SK-N-SH (cell line): ENCODE results near the gene VSIG10. TPM values are rescaled to one million over a fixed set of nuclear protein-coding genes. Genes with fewer than 3 reads are reported as not detected.

Source experiments
- CTCF ChIA-PET: fragments of 300-600, 350-600 bp; formaldehyde crosslinking; extraction: SDS; loops from one replicate; lab custom pipeline; 2021; lab: Yijun Ruan, JAX
- POLR2A ChIA-PET: fragments of 350-600 bp; sonication (Branson Sonifier 250); formaldehyde crosslinking; extraction: SDS; loops from one replicate; lab custom pipeline; 2020; ENCODE audit warnings: antibody characterized with exemption, inconsistent platforms; lab: Yijun Ruan, JAX
- DNase-seq: peaks from one replicate; pipeline ENCODE4 v3.0.0; 2012
- H2AFZ ChIP-seq: fragments of 200-600 bp; sonication (generic); 2 replicates; pipeline ENCODE4 v1.8.1; 2016; ENCODE audit warnings: antibody characterized with exemption, mild to moderate bottlenecking, low read depth
- H3F3A ChIP-seq: fragments of 200-600 bp; sonication (generic); replicated peaks from 2 replicates; pipeline ENCODE3; 2016; ENCODE audit warnings: antibody characterized with exemption, mild to moderate bottlenecking; ENCODE audit not compliant: insufficient read depth
- H3K27ac ChIP-seq, 2 experiments: fragments of 200-500 bp in 1 of 2; fragments of 200-600 bp in 1 of 2; sonication (Bioruptor generic) in 1 of 2; sonication (generic), shearing (Covaris generic) in 1 of 2; 2 replicates each; pipeline versions ENCODE4 v1.5.1 to v1.6.1; 2014 to 2016; ENCODE audit warnings: low read depth in 2 of 2, inconsistent platforms in 1 of 2, low read length in 1 of 2, mild to moderate bottlenecking in 1 of 2, mixed read lengths in 1 of 2
- H3K27me3 ChIP-seq: fragments of 200-600 bp; sonication (generic), shearing (Covaris generic); 2 replicates; pipeline ENCODE4 v1.6.1; 2016; ENCODE audit warnings: mixed run types; ENCODE audit not compliant: insufficient read depth
- H3K36me3 ChIP-seq, 2 experiments: fragments of 200-500 bp in 1 of 2; fragments of 200-600 bp in 1 of 2; sonication (Bioruptor generic) in 1 of 2; sonication (generic) in 1 of 2; replicated peaks in 1 of 2; 2 replicates each; pipeline versions ENCODE3 to v1.5.1; 2014 to 2016; ENCODE audit warnings: low read length in 1 of 2, mild to moderate bottlenecking in 1 of 2; ENCODE audit not compliant: insufficient read depth in 2 of 2, control insufficient read depth in 1 of 2
- H3K4me1 ChIP-seq, 2 experiments: fragments of 200-500 bp in 1 of 2; fragments of 200-600 bp in 1 of 2; sonication (Bioruptor generic) in 1 of 2; sonication (generic), shearing (Covaris generic) in 1 of 2; 2 replicates each; pipeline versions ENCODE4 v1.5.1 to v1.6.1; 2014 to 2016; ENCODE audit warnings: low read depth in 1 of 2, low read length in 1 of 2, mixed run types in 1 of 2; ENCODE audit not compliant: insufficient read depth in 2 of 2, control insufficient read depth in 1 of 2
- H3K4me2 ChIP-seq: fragments of 200-600 bp; sonication (generic), shearing (Covaris generic); 2 replicates; pipeline ENCODE4 v1.6.1; 2017; ENCODE audit warnings: mixed run types
- H3K4me3 ChIP-seq, 2 experiments: fragments of 200-500 bp in 1 of 2; fragments of 200-600 bp in 1 of 2; sonication (Bioruptor generic) in 1 of 2; sonication (generic), shearing (Covaris generic) in 1 of 2; 2 replicates each; pipeline versions ENCODE4 v1.5.1 to v1.8.1; 2014 to 2016; ENCODE audit warnings: low read depth in 2 of 2, inconsistent platforms in 1 of 2, low read length in 1 of 2, mild to moderate bottlenecking in 1 of 2, mixed read lengths in 1 of 2, moderate library complexity in 1 of 2
- H3K79me2 ChIP-seq: fragments of 200-600 bp; sonication (generic); 2 replicates; pipeline ENCODE4 v1.8.1; 2017; ENCODE audit warnings: mild to moderate bottlenecking; ENCODE audit not compliant: insufficient read depth
- H3K9ac ChIP-seq: fragments of 200-600 bp; sonication (generic); 2 replicates; pipeline ENCODE4 v1.6.1; 2017; ENCODE audit warnings: mixed run types
- H3K9me2 ChIP-seq: fragments of 200-600 bp; sonication (generic); 2 replicates; pipeline ENCODE4 v1.6.1; 2017; ENCODE audit warnings: mixed run types
- H3K9me3 ChIP-seq: fragments of 200-600 bp; sonication (generic); 2 replicates; pipeline ENCODE4 v1.6.1; 2017; ENCODE audit warnings: mixed run types, mild to moderate bottlenecking, moderate library complexity
- H4K20me1 ChIP-seq: fragments of 200-600 bp; sonication (generic); 2 replicates; pipeline ENCODE4 v1.6.1; 2017; ENCODE audit warnings: mild to moderate bottlenecking, mixed run types; ENCODE audit not compliant: insufficient read depth
- ELF1 ChIP-seq: IDR thresholded peaks from 2 replicates; pipeline ENCODE4 v1.4.0; 2012
- EP300 ChIP-seq, 2 experiments: IDR thresholded peaks; 2 replicates each; pipeline versions ENCODE4 v1.4.0 to v1.6.1; 2012; ENCODE audit warnings: borderline replicate concordance in 1 of 2, low read depth in 1 of 2, low read length in 1 of 2
- GABPA ChIP-seq: IDR thresholded peaks from 2 replicates; pipeline ENCODE4 v1.4.0; 2012; ENCODE audit warnings: low read depth, mild to moderate bottlenecking
- MEF2A ChIP-seq: IDR thresholded peaks from 2 replicates; pipeline ENCODE4 v1.4.0; 2012; ENCODE audit warnings: low read depth, borderline replicate concordance
- RAD21 ChIP-seq: IDR thresholded peaks from 2 replicates; pipeline ENCODE4 v1.6.1; 2012; ENCODE audit warnings: mild to moderate bottlenecking, low read length
- RCOR1 ChIP-seq: fragments of 150-350 bp; IDR thresholded peaks from 2 replicates; pipeline ENCODE4 v1.6.1; 2017; ENCODE audit warnings: antibody characterized with exemption, low read length
- TAF1 ChIP-seq: IDR thresholded peaks from 2 replicates; pipeline ENCODE4 v1.6.1; 2012; ENCODE audit warnings: low read depth, mild to moderate bottlenecking, low read length, moderate library complexity, borderline replicate concordance
- TCF12 ChIP-seq: IDR thresholded peaks from 2 replicates; pipeline ENCODE4 v1.4.0; 2012
- YY1 ChIP-seq: IDR thresholded peaks from 2 replicates; pipeline ENCODE4 v1.4.0; 2012; ENCODE audit warnings: low read depth, mild to moderate bottlenecking
- WGBS: methylation state at CpG from one replicate; pipeline ENCODE4 v1.1.6; 2017; ENCODE audit warnings: low lambda C conversion rate; 5-methylcytosine and 5-hydroxymethylcytosine counted together
- polyA plus RNA-seq, 3 experiments: library from polyadenylated mRNA; depleted of rRNA; stranded (reverse); fragments of >200 nt; gene quantifications; 2 replicates each; pipeline ENCODE4 v1.2.3, GENCODE V29; 2012
- TF ChIP-seq, protein P1 (sequence below): IDR thresholded peaks from 2 replicates; pipeline ENCODE4; 2012
- TF ChIP-seq, protein P2 (sequence below): IDR thresholded peaks from 2 replicates; pipeline ENCODE4 v1.4.0; 2012; ENCODE audit warnings: low read depth, borderline replicate concordance
- TF ChIP-seq, protein P3 (sequence below): fragments of 150-350 bp; IDR thresholded peaks from 2 replicates; pipeline ENCODE4 v1.6.1; 2017; ENCODE audit warnings: antibody characterized with exemption, low read length, low read depth, borderline replicate concordance
- TF ChIP-seq, protein P4 (sequence below): IDR thresholded peaks from 2 replicates; pipeline ENCODE4 v1.4.0; 2012; ENCODE audit warnings: low read depth
- TF ChIP-seq, protein P5 (sequence below): fragments of 200-600 bp; sonication (generic); IDR thresholded peaks from 2 replicates; pipeline ENCODE4 v1.6.1; 2017; ENCODE audit warnings: antibody characterized with exemption, mild to moderate bottlenecking, moderate library complexity

The VSIG10 gene
- polyA plus RNA-seq, 1 of the 3 experiments (the other 2 are of a cell fraction): 12.5 TPM

DNA sequence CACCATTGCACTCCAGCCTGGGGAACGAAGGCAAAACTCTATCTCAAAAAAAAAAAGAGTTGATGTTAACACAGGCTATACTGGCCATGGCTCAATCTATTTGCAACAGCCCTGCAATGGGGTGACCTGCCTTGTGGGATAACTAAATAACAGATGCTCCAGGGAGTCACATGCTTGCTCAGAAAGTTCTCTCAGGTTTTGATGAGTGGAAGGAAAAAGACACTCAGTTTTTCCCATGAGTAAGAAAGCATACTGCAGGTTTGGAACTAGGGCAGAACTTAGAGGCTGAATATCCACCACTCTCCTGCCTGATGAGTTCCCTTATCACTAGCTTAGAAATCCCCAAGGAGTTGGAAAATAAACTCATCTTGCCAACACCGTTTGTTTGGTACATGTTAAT lies 59.7 kb downstream of the VSIG10 start (continued):
- TF ChIP-seq ELF1: no peak
- TF ChIP-seq, protein P1, sequence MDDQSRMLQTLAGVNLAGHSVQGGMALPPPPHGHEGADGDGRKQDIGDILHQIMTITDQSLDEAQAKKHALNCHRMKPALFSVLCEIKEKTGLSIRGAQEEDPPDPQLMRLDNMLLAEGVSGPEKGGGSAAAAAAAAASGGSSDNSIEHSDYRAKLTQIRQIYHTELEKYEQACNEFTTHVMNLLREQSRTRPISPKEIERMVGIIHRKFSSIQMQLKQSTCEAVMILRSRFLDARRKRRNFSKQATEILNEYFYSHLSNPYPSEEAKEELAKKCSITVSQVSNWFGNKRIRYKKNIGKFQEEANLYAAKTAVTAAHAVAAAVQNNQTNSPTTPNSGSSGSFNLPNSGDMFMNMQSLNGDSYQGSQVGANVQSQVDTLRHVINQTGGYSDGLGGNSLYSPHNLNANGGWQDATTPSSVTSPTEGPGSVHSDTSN: no peak

DNA sequence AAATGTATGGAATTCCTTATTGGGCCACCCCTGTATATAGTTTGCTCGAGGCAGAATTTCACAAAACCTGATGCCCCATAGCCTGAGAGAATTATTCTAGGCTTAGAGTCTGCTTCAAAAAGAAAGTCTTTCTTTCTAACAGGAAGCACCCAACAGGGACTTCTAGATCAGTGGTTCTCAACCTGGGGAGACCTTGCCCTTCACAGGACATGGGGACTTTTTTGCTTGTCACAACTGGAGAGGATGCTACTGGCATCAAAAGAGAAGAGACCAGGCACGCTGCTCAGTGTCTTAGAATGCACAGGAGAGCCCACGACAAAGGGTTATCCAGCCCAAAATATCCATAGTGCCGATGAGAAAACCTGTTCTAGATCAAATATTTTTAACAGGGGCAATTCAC lies 61.7 kb downstream of the VSIG10 start:
- 92% methylated on average over 4 of the region's 4 CpGs for WGBS

DNA sequence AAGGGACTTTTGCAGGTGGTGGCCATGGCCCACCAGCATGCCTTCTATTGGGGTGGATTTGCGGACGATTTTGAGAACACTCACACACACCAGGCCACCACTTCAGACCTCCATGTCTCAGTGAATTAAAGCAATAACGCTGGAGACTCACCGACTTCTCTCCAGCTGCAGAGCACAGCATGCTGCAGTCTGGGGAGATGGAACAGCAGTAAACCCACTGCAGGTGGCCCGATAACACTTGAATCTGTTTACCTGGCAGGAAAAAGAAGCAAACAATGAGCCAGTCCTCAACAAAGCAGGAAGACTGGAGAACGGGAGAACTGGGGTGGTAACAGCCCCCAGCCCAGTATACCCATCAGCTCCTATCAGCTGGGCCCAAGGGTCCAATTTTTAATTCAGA lies 65.7 kb downstream of the VSIG10 start:
- Histone ChIP-seq H3K4me2 (no peak overlapping the region), H3K9me3 (no peaks in the 10 kb centered on the region), H3K36me3 (peaks cover 67 to 73% of the 10 kb centered on the region in 2 experiments), H3K9ac (no peak overlapping the region), H3K27ac (no peak overlapping the region), H3K27me3 (no peaks in the 10 kb centered on the region), H3K9me2 (no peaks in the 10 kb centered on the region), H4K20me1 (peaks cover 4% of the 10 kb centered on the region; the same call in 1 of the 2 replicates), H3K4me1 (peaks cover 10 to 12% of the 10 kb centered on the region in 2 experiments; a peak in 2 of 4 replicates), H2AFZ (no peak overlapping the region), H3K79me2 (peaks cover 8% of the 10 kb centered on the region; the same call in 1 of the 2 replicates), H3F3A (peaks cover 15% of the 10 kb centered on the region), H3K4me3 (no peak overlapping the region)
- ChIA-PET POLR2A (no interaction called here), CTCF (interaction anchor here (3.0 kb wide), 1 partner anchor 163 kb away, joined by 12 read pairs; no protein-coding TSS in a partner anchor)
- DNase-seq: no peak
- TF ChIP-seq TAF1 (no peak), RAD21 (no peak), YY1 (no peak), RCOR1 (no peak), TCF12 (no peak), GABPA (no peak)
- TF ChIP-seq, protein P2, sequence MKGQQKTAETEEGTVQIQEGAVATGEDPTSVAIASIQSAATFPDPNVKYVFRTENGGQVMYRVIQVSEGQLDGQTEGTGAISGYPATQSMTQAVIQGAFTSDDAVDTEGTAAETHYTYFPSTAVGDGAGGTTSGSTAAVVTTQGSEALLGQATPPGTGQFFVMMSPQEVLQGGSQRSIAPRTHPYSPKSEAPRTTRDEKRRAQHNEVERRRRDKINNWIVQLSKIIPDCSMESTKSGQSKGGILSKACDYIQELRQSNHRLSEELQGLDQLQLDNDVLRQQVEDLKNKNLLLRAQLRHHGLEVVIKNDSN: no peak
- TF ChIP-seq, protein P3, sequence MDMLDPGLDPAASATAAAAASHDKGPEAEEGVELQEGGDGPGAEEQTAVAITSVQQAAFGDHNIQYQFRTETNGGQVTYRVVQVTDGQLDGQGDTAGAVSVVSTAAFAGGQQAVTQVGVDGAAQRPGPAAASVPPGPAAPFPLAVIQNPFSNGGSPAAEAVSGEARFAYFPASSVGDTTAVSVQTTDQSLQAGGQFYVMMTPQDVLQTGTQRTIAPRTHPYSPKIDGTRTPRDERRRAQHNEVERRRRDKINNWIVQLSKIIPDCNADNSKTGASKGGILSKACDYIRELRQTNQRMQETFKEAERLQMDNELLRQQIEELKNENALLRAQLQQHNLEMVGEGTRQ: no peak
- 90% methylated on average over 4 of the region's 6 CpGs for WGBS

More for the DNA sequence above, 61.7 kb downstream of the VSIG10 start:
- H3K4me3 ChIP-seq: no peak overlapping the region
- no peaks in the 10 kb centered on the region for H3K4me1 ChIP-seq
- TF ChIP-seq, protein P4, sequence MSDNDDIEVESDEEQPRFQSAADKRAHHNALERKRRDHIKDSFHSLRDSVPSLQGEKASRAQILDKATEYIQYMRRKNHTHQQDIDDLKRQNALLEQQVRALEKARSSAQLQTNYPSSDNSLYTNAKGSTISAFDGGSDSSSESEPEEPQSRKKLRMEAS: no peak
- TF ChIP-seq MEF2A (no peak), EP300 (IDR thresholded peaks at IDR 0.05; ENCODE audit: borderline replicate concordance in 1 of 2, low read depth in 1 of 2, low read length in 1 of 2) (no peak), GABPA (no peak), TAF1 (no peak), YY1 (no peak)
- TF ChIP-seq, protein P5, sequence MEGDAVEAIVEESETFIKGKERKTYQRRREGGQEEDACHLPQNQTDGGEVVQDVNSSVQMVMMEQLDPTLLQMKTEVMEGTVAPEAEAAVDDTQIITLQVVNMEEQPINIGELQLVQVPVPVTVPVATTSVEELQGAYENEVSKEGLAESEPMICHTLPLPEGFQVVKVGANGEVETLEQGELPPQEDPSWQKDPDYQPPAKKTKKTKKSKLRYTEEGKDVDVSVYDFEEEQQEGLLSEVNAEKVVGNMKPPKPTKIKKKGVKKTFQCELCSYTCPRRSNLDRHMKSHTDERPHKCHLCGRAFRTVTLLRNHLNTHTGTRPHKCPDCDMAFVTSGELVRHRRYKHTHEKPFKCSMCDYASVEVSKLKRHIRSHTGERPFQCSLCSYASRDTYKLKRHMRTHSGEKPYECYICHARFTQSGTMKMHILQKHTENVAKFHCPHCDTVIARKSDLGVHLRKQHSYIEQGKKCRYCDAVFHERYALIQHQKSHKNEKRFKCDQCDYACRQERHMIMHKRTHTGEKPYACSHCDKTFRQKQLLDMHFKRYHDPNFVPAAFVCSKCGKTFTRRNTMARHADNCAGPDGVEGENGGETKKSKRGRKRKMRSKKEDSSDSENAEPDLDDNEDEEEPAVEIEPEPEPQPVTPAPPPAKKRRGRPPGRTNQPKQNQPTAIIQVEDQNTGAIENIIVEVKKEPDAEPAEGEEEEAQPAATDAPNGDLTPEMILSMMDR: no peak
- TF ChIP-seq, protein P2: no peak
- DNase-seq: no peak
- H3K27me3 ChIP-seq: no peaks in the 10 kb centered on the region
- ChIA-PET CTCF (no interaction called here), POLR2A (no interaction called here)
- H3K36me3 ChIP-seq: peaks cover 40 to 68% of the 10 kb centered on the region in 2 experiments
- H3F3A ChIP-seq: no peaks in the 10 kb centered on the region
- no peak overlapping the region for H3K27ac ChIP-seq
- H3K9me2 ChIP-seq: no peaks in the 10 kb centered on the region
- H3K79me2 ChIP-seq: peaks cover 38% of the 10 kb centered on the region
- H3K9me3 ChIP-seq: no peaks in the 10 kb centered on the region
- H2AFZ ChIP-seq: no peak overlapping the region
- H3K9ac ChIP-seq: no peak overlapping the region
- H4K20me1 ChIP-seq: peaks cover 4% of the 10 kb centered on the region; the same call in 1 of the 2 replicates
- no peak overlapping the region for H3K4me2 ChIP-seq
